Suppressor macrophage treated with lipopolysaccharide for 1 hour (primary cell): ENCODE measurements around the gene GJD2.

Experiments
- DNase-seq, 3 donors: peaks; one replicate each; pipeline ENCODE4 v3.0.0-alpha.2; 2020 to 2022

Gene GJD2

DNA sequence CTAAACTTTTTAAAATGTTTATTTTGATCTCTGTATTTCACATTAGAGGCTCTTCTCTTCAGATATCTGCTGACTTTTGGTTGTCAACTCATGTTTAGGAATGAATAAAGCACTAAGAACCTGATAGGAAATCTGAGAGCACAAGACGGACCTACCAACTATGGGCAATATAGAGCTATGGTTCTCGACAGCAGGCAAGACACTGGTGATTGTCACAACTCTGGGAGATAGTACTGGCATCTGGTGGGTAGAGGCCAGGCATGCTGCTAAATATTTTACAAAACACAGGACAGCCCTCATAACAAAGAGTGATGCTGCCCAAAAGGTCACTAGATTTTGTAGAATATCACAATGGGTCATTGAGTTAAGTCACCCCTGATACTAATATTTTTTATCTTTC lies 17.5 kb upstream of the GJD2 start:
- no peak for DNase-seq

DNA sequence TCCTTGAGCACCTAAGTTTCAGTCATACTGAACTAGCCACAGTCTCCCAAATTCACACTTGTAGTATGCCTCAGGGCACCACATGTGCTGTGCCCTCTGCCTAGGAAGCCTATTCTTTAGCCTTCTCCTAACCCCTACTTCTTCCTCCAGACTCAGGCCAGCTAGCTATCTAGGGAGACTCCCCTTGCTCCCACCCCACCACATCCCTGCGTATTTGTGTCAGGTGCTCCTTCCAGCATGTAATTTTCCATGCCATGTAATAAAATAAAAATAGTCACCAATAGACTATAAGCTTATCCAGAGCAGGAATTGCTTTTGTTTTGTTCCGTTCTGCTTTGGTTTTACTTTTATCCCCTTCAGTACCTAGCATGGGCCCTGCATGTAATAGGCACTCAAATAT lies 14.9 kb upstream of the GJD2 start:
- no peak for DNase-seq

DNA sequence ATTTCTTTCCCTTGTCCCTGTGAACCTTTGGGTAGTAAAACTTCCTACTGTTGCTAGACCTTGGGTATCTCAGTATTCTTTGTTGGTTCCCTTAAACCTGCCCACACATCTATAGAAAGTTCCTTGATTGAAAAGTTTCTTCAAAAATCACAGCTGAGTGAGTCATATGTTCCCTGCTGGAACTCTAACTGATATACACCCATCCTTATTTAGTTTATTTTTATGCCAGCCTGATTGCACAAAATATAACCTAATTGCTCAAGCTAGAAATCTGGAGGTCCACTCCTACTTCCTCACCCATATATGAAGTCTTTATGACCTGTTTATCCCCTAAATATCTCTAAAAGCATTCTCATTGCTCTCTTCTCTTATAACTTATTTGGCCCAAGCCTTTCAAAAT lies 13.7 kb upstream of the GJD2 start:
- peak in 2 of 3 donors; percentile 4 to 20 for DNase-seq

DNA sequence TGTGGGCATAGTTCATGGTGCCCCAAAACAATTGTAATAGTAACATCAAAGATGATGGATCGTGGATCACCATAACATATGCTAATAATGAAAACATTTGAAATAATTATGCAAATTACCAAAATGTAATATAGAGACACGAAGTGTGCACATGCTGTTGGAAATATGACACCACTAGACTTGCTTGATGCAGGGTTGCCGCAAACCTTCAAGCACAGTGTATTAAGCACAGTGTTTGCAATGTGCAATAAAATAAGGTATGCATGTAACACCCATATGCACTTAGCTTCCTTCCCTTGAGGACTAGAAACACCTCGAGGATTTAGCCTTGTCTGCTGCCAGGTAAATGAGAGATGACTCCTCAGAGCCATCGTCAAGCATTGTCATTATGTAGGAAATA lies 10.9 kb upstream of the GJD2 start:
- DNase-seq: no peak

DNA sequence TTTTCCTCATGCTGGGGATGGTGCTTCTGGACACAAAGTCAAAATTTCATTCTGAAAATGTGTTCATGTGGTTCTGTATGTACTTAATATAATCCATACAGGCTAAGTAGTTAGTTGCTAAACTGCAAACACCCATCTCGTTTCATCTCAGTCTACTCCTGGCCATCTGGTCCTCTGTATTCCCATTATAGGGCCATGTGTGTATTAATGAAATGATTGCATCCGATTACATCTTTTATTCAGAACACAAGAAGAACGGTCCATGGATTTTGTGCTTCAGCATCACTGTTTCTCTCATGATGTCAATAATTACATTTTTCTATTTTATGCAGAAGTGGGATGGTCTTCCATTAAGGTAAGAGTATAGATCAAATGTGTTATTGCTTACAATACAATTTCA lies 6.1 kb upstream of the GJD2 start:
- DNase-seq: no peak

DNA sequence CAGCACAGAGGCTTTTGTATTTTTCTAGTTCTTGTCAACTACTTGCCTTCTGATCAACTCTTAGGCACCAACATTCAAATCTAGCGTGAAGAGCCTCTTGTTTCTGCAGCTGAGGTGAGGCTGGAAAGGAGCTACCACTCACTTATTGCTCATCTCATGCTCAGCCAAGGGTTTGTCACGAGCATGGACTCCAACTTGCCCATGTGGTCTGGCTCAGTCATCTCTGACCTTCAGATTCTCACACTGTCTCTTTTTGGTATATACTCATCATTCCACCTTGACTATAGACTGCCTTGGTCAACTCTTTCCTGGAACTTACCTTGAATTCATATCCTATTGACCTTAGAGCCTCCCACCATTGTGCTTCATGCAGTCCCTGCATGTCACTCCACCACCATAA lies 5.2 kb upstream of the GJD2 start:
- DNase-seq: no peak

DNA sequence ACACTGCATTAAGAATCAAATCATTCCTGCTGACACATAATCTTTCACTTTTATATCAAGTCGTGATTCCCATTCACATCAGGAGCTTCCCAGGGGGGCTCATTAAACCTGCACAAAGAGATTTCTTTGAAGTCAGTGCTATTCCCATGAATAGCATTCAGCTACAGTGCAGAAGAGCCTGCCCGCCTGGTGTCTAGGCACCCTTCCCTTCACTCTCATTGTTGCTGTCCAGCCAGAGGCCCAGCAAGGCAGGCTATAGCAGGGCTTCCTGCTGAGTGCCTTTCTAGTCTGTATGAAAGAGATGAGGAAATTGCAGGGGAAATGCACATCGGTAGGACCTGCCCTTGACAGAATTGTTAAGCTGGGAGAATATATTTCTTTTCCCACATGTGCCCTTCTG lies 4.5 kb upstream of the GJD2 start:
- no peak for DNase-seq

DNA sequence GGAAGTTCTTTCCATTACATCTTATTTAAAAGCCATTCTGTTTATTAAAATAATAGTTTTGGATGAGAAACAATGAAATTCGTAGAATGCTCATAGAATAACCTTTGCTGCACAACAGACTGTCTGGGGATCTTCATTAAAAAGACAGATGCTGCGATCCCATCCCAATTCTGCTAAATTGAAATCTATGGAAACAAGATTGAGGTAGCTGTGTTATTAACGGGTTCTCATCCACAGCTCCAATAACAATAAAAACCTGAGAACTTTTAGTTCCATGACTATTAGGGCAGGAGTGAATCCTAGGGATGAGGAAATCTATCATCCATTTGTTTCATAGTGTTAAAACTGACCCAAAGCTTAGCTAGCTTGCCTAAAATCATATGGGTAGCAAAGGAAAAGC lies 2.5 kb upstream of the GJD2 start:
- DNase-seq: no peak

DNA sequence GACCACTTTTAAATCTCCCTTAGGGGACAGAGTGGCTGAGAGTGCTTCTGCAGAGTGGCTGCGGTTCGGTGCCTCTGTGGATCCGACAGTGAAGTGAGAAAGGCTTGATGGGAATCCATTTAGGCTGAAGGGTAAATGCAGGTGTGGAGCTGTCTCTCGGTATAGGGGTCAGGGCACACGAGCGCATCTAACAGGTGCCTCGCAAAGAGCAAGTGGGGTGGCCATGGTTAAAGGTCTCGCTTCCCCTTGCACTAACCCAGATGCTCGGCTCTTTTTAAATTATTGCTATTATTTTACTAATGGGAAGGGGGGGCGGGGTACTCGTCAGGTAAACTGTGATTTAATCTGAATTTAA lies 598 bp upstream of the GJD2 start:
- no peak for DNase-seq

DNA sequence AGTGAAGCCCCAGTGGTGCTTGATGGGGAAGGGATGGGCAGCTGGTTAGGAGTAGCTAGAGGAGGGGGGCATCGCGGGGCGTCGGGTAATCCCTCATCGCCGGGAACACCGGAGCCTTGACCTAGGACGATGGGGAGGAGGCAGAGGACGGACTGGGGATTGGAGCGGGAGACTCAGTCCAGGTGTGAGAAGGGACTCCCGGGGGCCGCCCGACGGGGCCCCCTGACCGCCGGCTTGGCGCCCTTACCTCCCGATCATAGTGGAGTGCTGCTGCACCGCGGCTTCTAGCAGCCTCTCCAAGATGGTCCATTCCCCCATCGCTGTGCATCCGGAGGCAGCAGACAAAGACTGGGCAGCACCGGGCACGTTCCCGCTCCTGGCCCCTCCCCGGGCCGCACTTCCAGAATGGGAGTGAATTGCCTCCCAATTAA lies 612 bp downstream of the GJD2 start:
- no peak for DNase-seq

DNA sequence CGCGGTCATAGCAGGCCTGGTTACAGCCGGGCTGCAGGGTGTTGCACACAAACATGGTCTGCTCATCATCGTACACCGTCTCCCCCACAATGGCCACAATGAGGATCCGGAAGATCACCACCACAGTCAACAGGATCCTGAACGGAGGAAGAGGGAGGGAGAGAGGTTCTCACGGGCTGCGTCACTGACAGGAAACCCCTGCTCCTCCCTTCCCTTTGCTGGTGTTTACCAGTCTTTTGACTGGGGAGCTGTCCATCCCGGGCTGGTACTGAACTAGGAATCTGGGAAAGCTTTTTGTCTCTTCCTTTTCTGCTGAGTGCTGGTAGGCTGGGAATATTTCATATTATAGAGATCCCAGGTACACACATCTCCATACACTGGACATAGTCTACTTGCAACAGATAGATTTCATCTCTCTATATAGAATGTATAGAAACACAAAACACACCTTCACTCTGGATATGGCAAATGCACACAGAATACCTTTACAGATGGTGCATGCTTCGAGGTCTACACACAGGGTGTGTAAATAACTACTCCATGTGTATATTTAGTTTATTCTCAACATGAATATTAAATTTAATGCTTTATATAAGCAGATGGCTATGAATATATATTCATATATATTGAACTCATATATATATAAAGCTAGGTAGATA lies 1.4 kb downstream of the GJD2 start:
- DNase-seq: peak in 2 of 3 donors; percentile 20 to 36

DNA sequence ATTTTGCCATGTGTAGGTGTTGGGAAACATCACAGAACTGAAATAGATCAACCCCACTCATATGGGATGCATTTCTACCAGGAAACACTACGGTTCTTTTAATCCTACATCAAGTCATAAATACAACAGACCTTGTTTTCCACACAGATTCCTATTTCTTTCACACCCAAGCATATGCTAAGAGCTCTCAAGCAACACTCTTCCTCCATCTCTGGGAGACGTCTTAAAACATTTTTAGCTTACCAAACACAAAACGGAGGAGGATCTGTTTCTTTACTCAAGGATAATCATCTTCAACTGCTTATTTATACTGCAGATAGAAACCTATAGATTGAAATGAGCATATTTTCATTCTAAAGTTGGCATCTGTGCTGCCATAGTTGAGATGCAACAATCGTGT lies 5.1 kb downstream of the GJD2 start:
- DNase-seq: no peak

DNA sequence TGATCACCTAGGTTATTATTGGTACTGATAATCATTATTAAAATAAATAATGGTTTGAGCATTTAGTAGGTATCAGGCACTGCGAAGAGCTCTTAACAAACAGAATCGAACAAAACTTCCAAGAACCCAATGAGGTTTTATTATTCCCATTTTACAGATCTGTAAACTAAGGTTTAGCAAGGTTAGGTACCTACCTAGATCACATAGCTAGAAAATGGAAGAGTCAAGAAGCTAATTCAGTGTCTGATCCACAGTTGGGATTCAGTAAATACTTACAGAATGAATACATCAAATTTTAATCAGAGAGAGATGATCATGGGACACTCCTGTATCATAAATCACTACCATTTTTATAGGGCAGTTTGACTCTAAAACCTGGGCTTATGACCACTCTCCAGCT lies 15.5 kb downstream of the GJD2 start:
- no peak for DNase-seq

DNA sequence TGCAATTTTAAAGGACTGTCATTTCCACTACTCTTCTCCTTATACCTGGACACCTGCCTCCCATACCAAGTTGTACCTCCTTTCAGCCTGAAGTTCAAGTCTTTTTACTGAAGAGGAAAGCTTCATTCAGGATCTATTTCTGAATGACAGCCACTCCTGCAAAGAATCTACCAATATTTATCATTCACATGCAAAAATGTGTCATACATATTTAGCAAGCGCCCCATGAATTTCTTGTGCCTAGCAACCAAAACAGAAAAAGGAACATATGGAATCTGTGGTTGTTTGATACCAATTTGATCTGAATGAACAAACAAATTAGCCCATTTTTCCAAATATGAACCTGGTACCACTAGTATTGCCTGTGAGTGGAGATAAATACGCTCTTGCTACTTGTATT lies 16.8 kb downstream of the GJD2 start:
- no peak for DNase-seq

DNA sequence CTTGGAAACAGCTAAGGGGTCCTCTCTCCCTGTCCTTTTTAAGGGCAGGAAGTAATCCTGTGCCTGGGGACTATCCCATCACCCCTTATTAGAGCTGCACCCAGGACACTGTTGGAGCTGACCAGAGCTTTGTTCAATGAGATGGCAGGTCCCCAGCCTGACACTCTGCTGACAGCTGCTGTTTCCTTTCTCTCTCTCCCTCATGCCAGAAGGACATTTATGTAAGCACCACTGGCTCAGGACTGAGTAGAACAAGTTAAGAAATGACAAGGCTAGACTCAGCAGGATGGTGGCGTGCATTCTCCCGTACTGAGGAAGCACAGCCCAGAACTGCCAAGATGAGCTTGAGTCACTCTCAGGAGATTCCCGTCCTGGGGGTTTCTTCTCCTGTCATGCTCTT lies 17.3 kb downstream of the GJD2 start:
- DNase-seq: peak in 1 of 3 donors; percentile 1

DNA sequence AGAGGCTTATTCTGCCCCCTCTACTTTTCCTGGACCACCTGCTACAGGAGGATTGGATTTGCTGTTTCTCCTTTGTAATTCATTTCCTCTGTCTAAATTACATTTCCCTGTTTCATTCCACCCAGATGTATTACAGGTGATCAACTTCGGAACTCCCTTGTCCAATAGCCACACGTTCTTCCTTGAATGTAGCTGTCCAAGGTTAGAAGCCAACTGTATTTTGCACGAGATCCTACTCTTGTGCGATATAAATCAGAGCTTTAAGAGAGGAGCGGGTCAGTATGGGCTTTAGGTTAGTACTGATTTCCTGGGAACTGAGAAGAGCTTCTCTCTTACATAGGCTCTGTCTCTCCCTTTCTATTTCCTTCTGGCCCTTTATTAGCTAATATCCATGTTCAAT lies 20.5 kb downstream of the GJD2 start:
- DNase-seq: no peak

DNA sequence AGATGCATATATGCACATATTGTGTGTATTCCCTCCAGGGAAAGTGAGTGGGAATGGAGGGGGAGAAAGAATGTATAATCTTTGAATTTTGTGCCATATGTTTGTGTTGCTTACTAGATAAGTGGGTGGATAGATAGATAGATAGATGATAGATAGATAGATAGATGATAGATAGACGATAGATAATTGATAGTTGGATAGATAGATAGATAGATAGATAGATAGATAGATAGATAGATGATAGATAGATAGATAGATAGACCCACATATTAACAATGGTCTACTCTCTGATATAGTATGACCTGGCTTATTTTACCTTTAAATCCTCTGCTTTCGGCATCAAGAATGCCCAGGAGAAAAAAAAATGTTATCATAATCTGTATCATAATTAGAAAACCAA lies 21.2 kb downstream of the GJD2 start:
- DNase-seq: no peak

DNA sequence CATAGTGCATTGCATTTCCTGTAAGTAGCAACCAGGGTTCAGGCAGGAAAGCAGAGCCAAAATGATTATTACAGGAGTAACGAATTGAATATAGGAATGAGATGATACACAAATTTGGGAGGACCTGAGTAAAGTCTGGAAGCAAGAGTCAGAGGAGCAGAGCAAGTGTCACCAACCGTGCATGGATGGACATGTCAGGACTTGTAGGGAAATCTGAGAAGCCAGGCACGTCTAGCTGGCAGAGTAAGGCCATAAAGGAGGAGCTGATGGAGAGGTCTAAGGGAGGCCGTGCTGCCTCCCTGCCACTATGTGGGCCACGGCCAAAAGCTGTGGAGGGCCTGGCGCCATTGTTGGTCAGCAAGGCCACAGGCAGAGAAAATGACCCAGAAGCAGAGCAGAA lies 22.4 kb downstream of the GJD2 start:
- no peak for DNase-seq

DNA sequence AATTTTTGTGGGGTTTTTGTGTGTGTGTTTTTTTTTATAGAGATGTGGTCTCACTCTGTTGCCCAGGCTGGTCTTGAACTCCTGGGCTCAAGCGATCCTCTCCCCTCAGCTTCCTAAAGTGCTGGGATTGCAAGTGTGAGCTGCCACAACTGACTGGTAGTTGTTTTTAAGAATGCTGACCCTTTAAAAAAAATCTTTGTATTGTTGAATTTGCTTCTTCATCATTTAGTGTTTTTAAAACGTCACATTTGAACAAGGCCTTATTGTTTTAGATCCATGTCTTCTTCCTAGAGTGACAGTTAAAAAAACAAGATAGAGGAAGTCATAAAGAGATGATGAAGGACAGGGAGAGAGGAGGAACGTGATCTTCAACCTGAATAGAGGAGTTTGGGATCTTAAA lies 24.1 kb downstream of the GJD2 start:
- DNase-seq: no peak

DNA sequence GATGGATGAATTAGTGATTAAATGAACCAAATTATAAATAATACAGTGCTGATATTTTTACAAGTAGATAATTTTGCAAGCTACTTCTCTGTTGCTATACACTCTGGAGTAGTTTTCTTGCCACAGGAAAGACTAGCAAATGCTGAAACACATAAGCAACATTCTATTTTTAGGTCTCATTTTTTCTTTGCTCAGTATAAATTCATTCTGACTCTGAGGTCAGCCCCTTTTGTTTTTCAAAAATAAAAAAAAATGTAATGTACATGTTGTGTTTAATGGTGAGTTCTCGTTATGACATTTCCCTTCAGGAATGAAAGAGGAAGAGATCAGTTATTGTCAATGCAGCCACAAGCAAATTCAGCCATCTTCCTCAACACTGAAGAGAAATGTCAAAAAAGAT lies 24.9 kb downstream of the GJD2 start:
- no peak for DNase-seq

DNA sequence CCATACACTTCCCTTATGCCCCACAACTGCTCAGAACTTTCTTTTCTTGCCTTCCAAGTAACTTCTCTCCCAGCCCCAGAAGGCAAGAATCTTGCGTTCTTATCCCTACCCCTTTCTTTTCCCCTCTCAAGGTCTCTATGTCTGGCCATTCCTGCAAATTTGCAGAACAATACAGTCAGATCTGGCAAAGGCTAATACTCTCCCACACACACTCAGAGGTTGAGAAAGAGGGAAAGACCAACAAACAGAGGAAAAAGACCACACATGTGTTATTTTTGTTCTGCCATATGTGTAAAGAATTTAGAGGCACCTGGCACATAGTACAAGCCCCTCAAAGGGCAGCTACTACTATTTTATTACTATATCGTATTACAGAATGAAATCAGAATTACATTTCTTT lies 25.7 kb downstream of the GJD2 start:
- DNase-seq: no peak

DNA sequence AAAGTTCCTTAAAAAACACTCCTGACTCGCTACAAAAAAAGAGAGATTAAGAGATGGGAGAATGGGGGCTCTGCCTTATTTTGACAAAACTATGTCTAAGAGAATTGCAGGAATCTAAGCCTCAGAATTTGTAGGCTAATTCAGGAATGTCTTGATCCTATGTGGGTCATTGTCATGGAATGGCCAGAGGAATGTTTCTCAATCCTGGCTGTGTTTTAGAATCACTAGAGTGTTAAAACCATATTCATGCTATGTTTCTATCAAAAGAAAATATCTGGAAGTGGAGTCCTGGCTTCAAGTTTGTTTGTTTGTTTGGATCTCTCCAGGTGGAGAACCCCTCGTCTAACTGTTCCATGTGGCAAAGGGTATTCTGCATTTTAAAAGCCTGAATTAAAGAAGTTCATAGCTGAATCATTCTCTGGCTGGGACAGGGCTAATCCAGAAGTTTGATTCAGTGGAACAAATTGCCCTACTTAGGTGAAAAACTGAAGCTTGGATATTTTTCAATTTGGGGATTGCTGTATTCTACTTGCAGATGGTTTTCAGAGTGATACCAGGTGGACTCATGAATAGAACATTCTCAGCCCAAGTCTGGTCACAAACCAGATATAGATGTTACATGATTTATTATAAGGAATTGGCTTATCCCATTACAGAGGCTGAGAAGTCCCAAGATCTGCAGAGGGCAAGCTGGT lies 28.2 kb downstream of the GJD2 start:
- no peak for DNase-seq

DNA sequence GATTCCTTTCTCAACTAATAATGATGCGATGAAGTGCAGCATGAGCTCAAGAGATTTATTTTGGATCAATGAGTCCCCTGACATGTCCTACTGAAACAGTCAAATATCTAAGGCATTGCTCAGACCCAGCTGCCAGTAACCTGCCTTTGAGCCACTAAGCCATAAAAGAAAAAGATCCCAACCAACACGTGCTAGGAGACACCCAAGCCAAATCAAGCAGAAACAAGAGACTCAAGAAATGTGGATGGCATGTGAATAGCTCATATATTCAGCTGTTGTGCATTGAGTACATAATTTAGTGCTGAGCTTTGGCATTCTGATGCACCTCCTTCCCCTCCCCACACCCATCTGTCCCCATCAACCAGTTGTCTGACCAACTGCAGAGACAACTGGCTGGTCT lies 29.2 kb downstream of the GJD2 start:
- no peak for DNase-seq

DNA sequence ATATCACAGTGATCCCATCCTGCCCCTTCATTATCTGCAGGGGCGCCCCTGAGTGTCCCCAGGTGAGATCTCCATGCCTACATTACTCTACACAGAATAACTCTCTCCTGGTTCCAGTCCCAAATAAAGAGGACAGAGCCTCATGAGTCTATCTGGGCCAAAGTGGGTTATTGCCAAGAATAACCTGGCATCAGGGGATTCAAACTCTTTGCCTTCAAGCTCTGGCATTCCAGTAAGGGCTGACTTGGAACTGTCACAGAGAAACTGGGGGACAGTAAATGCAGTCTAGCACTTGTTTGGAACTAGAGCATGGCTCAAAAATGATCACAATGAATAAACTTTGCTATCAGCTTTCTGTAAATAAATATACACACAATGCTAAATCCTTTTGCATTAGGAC lies 30.3 kb downstream of the GJD2 start:
- no peak for DNase-seq

DNA sequence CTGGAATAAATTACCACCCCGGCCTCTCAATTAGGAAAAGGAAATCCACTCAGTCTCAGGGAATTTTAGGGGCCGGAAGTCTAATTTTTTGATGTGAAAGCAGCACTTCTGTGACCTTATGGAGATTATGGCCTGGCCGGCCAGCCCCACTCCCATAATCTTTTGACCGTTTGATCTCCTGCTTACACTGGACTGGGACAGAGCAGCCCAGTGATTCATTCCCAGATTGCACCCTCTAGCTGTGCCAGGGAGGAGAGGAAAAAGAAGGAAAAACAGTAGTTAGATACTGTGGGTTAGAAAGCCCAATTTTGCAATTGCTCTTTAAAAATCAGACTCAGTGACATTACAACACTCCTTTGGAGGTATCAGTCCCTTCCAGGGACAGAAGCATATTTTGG lies 32.4 kb downstream of the GJD2 start:
- DNase-seq: no peak
